Measurements from ENCODE around the gene NCAPH2. TPM values are rescaled to one million over a fixed set of nuclear protein-coding genes. Genes with fewer than 3 reads are reported as not detected.

NCAPH2 gene
- total RNA-seq, 1 experiment from 2014 or later, result 39.8 TPM

- peak; percentile 68 for DNase-seq (ENCODE audit: unreplicated experiment)
- no peaks in the 10 kb centered on the region for H3K36me3 Mint-ChIP-seq (ENCODE audit: insufficient read depth, unreplicated experiment)
- ChIA-PET CTCF (interaction anchor here (0.6 to 1.3 kb wide), 4 partner anchors 9 to 135 kb away, joined by 3 to 6 read pairs (median 3); no protein-coding TSS in a partner anchor), POLR2A (interaction anchor here (0.6 to 0.7 kb wide), 2 partner anchors 20 to 59 kb away, joined by 3 read pairs; no protein-coding TSS in a partner anchor)
- no peaks in the 10 kb centered on the region for H3K9me3 Mint-ChIP-seq (ENCODE audit: unreplicated experiment)
- intact Hi-C loops (cut with micrococcal nuclease), result loop anchor here (2.0 kb wide), 1 partner anchor 13 kb away; no protein-coding TSS in a partner anchor
- H3K4me1 Mint-ChIP-seq (ENCODE audit: insufficient read depth, unreplicated experiment), result peaks cover 15% of the 10 kb centered on the region
- TSS peak; percentile 23 for BruUV-seq (replicated peaks)
- no peaks in the 10 kb centered on the region for H3K27me3 Mint-ChIP-seq (ENCODE audit: insufficient read depth, unreplicated experiment)
- no peak overlapping the region for H3K27ac Mint-ChIP-seq (ENCODE audit: low read depth, unreplicated experiment)
- TF ChIP-seq CTCF (IDR thresholded peaks at IDR 0.05; ENCODE audit: unreplicated experiment), result no peak
- H3K4me3 Mint-ChIP-seq (ENCODE audit: unreplicated experiment), result no peak overlapping the region
These were observed 22.5 kb upstream of the NCAPH2 start for GRCh38 chr22:50485221-50486131.

DNA sequence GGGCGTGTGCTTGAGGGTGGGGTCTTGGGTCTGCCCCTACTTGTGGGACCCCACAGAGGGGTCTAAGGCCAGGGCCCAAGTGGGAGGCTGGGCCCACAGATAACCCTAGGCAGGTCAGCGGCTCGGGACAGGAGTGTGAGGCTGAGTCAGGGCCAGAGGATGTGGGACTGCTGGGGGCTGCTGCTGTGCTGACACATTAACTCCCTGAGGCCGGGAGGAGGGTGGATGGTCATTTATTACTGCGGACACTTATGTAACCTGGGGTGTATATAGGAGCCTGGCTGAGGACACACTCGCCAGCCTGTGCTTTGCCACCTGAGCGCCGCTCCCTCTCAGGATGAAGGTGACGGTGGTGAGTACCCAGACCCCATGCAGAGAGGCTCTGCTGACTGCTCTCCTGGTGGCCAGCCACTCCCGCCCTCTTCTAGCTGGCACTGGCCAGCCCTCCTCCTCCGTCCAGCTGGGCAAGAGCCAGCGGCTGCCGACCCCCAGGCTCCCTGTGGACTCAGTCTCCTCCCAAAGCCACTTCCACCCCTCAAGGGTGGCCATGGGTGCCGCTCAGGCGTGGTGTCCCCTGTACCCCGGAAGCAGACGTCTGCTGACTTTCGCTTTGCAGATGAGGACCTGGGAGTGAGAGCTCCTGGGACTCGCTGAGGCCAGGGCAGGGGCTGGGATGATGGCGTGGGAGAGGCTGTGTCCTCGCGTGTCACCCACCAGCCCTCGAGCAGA, 21.3 kb upstream of the NCAPH2 start, which contains the start of gene MIOX:
TSS of gene MIOX (plus strand) at position 299 of the 729 bp plus-strand sequence. CDS start at position 338, 39 bp downstream.
- CTCF ChIA-PET, result interaction anchor here (0.6 to 1.5 kb wide), 4 partner anchors 11 to 145 kb away, joined by 3 to 6 read pairs (median 4); no protein-coding TSS in a partner anchor
- BruUV-seq (replicated peaks), result no TSS peak
- no peaks in the 10 kb centered on the region for H3K9me3 Mint-ChIP-seq (ENCODE audit: unreplicated experiment)

GRCh38 chr22:50487290-50488005, 20.6 kb upstream of the NCAPH2 start:
- Mint-ChIP-seq H3K4me3 (ENCODE audit: unreplicated experiment) (no peak overlapping the region), H3K36me3 (ENCODE audit: insufficient read depth, unreplicated experiment) (no peaks in the 10 kb centered on the region), H3K4me1 (ENCODE audit: insufficient read depth, unreplicated experiment) (peaks cover 15% of the 10 kb centered on the region), H3K27ac (ENCODE audit: low read depth, unreplicated experiment) (no peak overlapping the region), H3K9me3 (ENCODE audit: unreplicated experiment) (no peaks in the 10 kb centered on the region), H3K27me3 (ENCODE audit: insufficient read depth, unreplicated experiment) (no peaks in the 10 kb centered on the region)
- intact Hi-C loops (cut with micrococcal nuclease), result no loop called here
- CTCF ChIA-PET, result interaction anchor here (0.6 to 1.5 kb wide), 2 partner anchors 10 to 146 kb away, joined by 3 to 4 read pairs; no protein-coding TSS in a partner anchor
- BruUV-seq (replicated peaks), result no TSS peak
- no peak for DNase-seq (ENCODE audit: unreplicated experiment)
- TF ChIP-seq CTCF (IDR thresholded peaks at IDR 0.05; ENCODE audit: unreplicated experiment), result no peak
- POLR2A ChIA-PET, result no interaction called here

More for the DNA sequence above, 21.3 kb upstream of the NCAPH2 start, which contains the start of gene MIOX:
- no peaks in the 10 kb centered on the region for H3K36me3 Mint-ChIP-seq (ENCODE audit: insufficient read depth, unreplicated experiment)
- H3K27ac Mint-ChIP-seq (ENCODE audit: low read depth, unreplicated experiment), result no peak within 1 kb of the TSS
- no peaks in the 10 kb centered on the region for H3K27me3 Mint-ChIP-seq (ENCODE audit: insufficient read depth, unreplicated experiment)
- POLR2A ChIA-PET, result no interaction called here
- DNase-seq (ENCODE audit: unreplicated experiment), result no peak
- no peak within 1 kb of the TSS for H3K4me3 Mint-ChIP-seq (ENCODE audit: unreplicated experiment)
- peaks cover 15% of the 10 kb centered on the region for H3K4me1 Mint-ChIP-seq (ENCODE audit: insufficient read depth, unreplicated experiment)
- intact Hi-C loops (cut with micrococcal nuclease), result no loop called here
- no peak for TF ChIP-seq CTCF (IDR thresholded peaks at IDR 0.05; ENCODE audit: unreplicated experiment)

Data from MCF 10A (cell line).